ENCODE results near the gene TNFSF15.
"Not testable (repeated sequence)": the region's sequence is repeated elsewhere in the genome, so short reads cannot be mapped to it uniquely, and the experiment has no call there.

Gene TNFSF15

GRCh38 chr9:114756920-114757319 lies 48.9 kb downstream of the TNFSF15 start:
- DNase-seq = no peak

GRCh38 chr9:114754581-114754980 lies 51.3 kb downstream of the TNFSF15 start:
- DNase-seq = no peak

- no peak for DNase-seq
Measured at GRCh38 chr9:114746591-114747346, 59.1 kb downstream of the TNFSF15 start.

GRCh38 chr9:114745879-114746550 lies 59.8 kb downstream of the TNFSF15 start:
- DNase-seq = no peak

- no peak for DNase-seq
Measured at GRCh38 chr9:114745108-114745848, 60.6 kb downstream of the TNFSF15 start.

GRCh38 chr9:114743446-114743845 lies 62.4 kb downstream of the TNFSF15 start:
- no peak for DNase-seq

- DNase-seq = no peak
Measured at GRCh38 chr9:114742947-114743346, 62.9 kb downstream of the TNFSF15 start.

GRCh38 chr9:114741521-114741920 lies 64.3 kb downstream of the TNFSF15 start:
- not testable (repeated sequence) for DNase-seq

GRCh38 chr9:114738581-114739316 lies 67.1 kb downstream of the TNFSF15 start:
- DNase-seq = peak in 45 of 56 donors; percentile 1 to 79 (median 21)

GRCh38 chr9:114737847-114738246 lies 68.0 kb downstream of the TNFSF15 start:
- DNase-seq = no peak

- DNase-seq = no peak
Measured at GRCh38 chr9:114737118-114737517, 68.7 kb downstream of the TNFSF15 start.

- no peak for DNase-seq
Measured at GRCh38 chr9:114735704-114736103, 70.1 kb downstream of the TNFSF15 start.

GRCh38 chr9:114735139-114735538 lies 70.7 kb downstream of the TNFSF15 start:
- not testable (repeated sequence) for DNase-seq

Data from amygdala (tissue), 56 donors.